ENCODE results near the gene ANKAR. TPM values are rescaled to one million over a fixed set of nuclear protein-coding genes. Genes with fewer than 3 reads are reported as not detected.

The ANKAR gene, protein sequence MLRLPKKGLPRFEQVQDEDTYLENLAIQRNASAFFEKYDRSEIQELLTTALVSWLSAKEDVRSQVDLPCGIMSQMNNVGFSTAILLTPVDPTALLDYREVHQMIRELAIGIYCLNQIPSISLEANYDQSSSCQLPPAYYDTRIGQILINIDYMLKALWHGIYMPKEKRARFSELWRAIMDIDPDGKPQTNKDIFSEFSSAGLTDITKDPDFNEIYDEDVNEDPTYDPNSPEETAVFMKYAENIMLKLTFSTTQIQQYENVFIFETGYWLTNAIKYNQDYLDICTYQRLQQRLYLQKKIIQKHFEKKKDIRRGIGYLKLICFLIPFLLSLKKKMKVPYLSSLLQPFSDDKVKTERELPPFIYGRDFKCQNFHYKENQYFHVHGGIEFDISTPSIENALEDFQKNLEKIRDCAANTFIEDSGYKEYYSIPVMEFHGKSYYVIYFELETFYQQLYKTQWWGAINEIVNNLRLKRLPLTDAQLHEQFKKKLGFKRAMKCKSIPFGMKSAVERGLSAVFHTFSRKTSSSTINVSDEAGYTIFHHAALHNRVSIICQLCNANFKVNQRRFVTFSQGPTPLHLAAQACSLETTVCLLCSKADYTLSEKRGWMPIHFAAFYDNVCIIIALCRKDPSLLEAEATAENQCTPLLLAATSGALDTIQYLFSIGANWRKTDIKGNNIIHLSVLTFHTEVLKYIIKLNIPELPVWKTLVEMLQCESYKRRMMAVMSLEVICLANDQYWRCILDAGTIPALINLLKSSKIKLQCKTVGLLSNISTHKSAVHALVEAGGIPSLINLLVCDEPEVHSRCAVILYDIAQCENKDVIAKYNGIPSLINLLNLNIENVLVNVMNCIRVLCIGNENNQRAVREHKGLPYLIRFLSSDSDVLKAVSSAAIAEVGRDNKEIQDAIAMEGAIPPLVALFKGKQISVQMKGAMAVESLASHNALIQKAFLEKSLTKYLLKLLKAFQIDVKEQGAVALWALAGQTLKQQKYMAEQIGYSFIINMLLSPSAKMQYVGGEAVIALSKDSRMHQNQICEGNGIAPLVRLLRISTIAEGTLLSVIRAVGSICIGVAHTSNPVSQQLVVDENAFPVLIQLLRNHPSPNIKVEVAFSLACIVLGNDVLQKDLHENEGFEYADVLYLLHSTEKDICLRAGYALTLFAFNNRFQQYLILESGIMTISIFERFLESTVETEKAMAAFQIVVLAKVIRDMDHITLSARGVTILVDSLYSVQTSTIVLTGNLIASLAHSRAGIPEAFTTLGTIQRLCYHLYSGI (N-terminal part only)
- total RNA-seq, result 45.1 TPM

DNA sequence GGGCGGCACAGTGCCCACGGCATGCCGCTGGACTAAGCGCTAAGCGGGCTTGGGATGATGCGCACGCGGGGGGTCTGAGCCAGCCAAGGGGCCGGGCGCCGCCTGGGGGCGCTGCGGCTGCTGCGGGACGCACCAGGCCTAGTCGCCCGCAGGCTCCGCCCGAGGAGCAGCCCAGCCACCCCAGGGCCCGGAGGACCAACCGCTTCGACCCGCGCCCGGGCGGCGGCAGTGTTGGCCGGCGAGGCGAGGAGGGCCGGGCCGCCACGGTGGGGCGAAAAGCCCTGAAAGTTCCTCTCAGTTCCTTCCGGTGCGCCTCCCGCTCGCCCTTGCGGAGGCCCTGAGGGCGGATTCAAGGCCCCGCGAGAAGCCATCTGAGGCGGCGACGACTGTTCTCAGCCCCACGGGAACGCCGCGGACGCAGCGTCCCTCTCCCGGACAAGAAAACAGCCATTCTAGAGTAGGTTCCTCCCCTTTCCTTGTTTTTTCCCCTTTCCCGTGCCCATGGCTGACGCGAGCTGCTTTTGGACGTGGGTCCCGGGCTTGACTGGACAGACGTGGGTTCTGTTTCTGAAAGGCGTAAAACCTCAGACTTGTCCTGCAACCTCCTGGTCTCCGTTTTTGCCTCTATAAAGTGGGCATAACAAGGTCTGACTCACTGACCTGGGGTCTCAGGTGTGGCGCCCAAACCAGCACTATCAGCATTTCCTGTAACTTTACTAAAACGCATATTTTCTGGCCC is at the start of gene ANKAR:
Gene ANKAR, plus strand, starts transcription at position 297 of the 739 bp plus-strand sequence. CDS start 1,821 bp downstream, outside the sequence.

DNA sequence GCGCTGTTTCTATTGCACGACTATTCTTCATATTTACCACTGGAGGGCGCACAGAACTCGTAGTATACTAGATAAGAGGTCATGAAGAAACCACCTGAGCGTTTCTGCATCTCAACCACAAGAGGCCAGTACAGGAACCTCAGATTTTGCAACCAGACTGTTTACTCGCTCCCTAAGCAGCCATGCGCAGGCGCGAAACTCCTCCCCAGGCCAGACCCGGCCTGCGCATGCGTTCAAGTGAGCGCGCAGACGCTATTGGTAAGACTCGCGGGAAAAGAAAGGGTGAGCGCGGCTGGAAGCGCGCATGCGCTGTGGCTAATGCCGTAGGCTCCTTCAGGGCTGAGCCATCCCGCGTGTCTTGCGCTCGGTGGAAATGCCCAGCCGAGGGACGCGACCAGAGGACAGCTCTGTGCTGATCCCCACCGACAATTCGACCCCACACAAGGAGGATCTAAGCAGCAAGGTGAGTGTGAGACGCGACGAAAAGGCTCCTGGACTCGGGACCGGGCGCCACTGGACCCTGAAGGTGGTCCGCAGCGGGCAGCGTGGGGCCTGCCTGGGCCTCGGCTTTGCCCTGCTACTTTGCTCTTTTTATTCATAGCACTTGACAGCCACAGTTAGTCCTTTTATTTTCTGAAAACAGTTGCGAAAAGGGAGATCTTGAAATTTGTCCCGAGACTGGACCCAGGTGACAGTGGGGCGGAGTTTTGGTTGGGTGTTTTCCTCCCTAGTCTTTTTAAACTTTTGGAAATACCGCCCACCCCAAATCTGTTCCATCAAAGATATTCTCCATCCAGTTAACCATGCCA is 13.1 kb upstream of the ANKAR start, which contains the start of gene ASNSD1:
Gene ASNSD1, plus strand, starts transcription at position 312 of the 809 bp plus-strand sequence. CDS start 4,674 bp downstream, outside the sequence.

Other genes starting within 250 kb of the ANKAR start
- 87.6 TPM for gene WDR75, start 233.2 kb upstream of the ANKAR start, total RNA-seq
- 17.2 TPM for gene SLC40A1, start 93.9 kb upstream of the ANKAR start, total RNA-seq
- 102 TPM for gene ASNSD1, start 13.2 kb upstream of the ANKAR start, total RNA-seq
- 18.8 TPM for gene OSGEPL1, start 88.1 kb downstream of the ANKAR start, total RNA-seq
- gene ORMDL1, start 109.7 kb downstream of the ANKAR start, total RNA-seq, result 77.0 TPM
- 76.1 TPM for gene PMS1, start 109.8 kb downstream of the ANKAR start, total RNA-seq

All from parietal lobe (tissue), 1 donor.